ENCODE results near the gene NKTR. TPM values are rescaled to one million over a fixed set of nuclear protein-coding genes. Genes with fewer than 3 reads are reported as not detected.

Gene NKTR
- total RNA-seq, 1 experiment from 2014 or later = 70.5 TPM

- no peak overlapping the region for H2AFZ ChIP-seq
- no peak overlapping the region for H3K27ac ChIP-seq
- no peaks in the 10 kb centered on the region for H3K4me1 ChIP-seq (replicated peaks; ENCODE audit: insufficient read depth)
- POLR2A ChIA-PET (ENCODE audit: unreplicated experiment) = no interaction called here
- no peaks in the 10 kb centered on the region for H4K20me1 ChIP-seq (ENCODE audit: insufficient read depth)
- H3K4me3 ChIP-seq = no peak overlapping the region
- H3K4me2 ChIP-seq = no peak overlapping the region
- no peaks in the 10 kb centered on the region for H3K9me3 ChIP-seq (ENCODE audit: insufficient read depth, low read depth)
- intact Hi-C loops (cut with micrococcal nuclease; ENCODE audit: unreplicated experiment) = no loop called here
- no peaks in the 10 kb centered on the region for H3F3A ChIP-seq (ENCODE audit: insufficient read depth, low read depth)
- H3K79me2 ChIP-seq (ENCODE audit: low read depth) = no peaks in the 10 kb centered on the region
- TF ChIP-seq CTCF (conservative IDR thresholded peaks at IDR 0.05) (no peak), EZH2 (IDR thresholded peaks at IDR 0.05; ENCODE audit: low read depth) (no peak)
- H3K9me2 ChIP-seq (ENCODE audit: insufficient read depth) = no peaks in the 10 kb centered on the region
- DNase-seq = no peak
- no peaks in the 10 kb centered on the region for H3K36me3 ChIP-seq (ENCODE audit: low read depth)
- no peaks in the 10 kb centered on the region for H3K27me3 ChIP-seq (ENCODE audit: insufficient read depth, low read depth)
- BruUV-seq (replicated peaks) = no TSS peak
- CTCF ChIA-PET = interaction anchor here (0.6 kb wide), 1 partner anchor 108 kb away, joined by 4 read pairs; no protein-coding TSS in a partner anchor
These were observed 66.6 kb downstream of the NKTR start for GRCh38 chr3:42667096-42667522.

- TF ChIP-seq EZH2 (IDR thresholded peaks at IDR 0.05; ENCODE audit: low read depth) = no peak
- no peak for TF ChIP-seq CTCF (conservative IDR thresholded peaks at IDR 0.05)
- H3K4me1 ChIP-seq (replicated peaks; ENCODE audit: insufficient read depth) = no peaks in the 10 kb centered on the region
- H3K9me3 ChIP-seq (ENCODE audit: insufficient read depth, low read depth) = no peaks in the 10 kb centered on the region
- H3K79me2 ChIP-seq (ENCODE audit: low read depth) = no peaks in the 10 kb centered on the region
- no peaks in the 10 kb centered on the region for H4K20me1 ChIP-seq (ENCODE audit: insufficient read depth)
- H3K4me2 ChIP-seq = no peak overlapping the region
- H2AFZ ChIP-seq = no peak overlapping the region
- no peaks in the 10 kb centered on the region for H3K9me2 ChIP-seq (ENCODE audit: insufficient read depth)
- no peaks in the 10 kb centered on the region for H3F3A ChIP-seq (ENCODE audit: insufficient read depth, low read depth)
- no TSS peak for BruUV-seq (replicated peaks)
- no peaks in the 10 kb centered on the region for H3K36me3 ChIP-seq (ENCODE audit: low read depth)
- H3K27me3 ChIP-seq (ENCODE audit: insufficient read depth, low read depth) = no peaks in the 10 kb centered on the region
- POLR2A ChIA-PET (ENCODE audit: unreplicated experiment) = no interaction called here
- CTCF ChIA-PET = interaction anchor here (0.6 kb wide), 1 partner anchor 107 kb away, joined by 4 read pairs; no protein-coding TSS in a partner anchor
- no peak for DNase-seq
- intact Hi-C loops (cut with micrococcal nuclease; ENCODE audit: unreplicated experiment) = no loop called here
- H3K4me3 ChIP-seq = no peak overlapping the region
- H3K27ac ChIP-seq = no peak overlapping the region
These were observed 67.3 kb downstream of the NKTR start for GRCh38 chr3:42667523-42668412.

- TF ChIP-seq EZH2 (IDR thresholded peaks at IDR 0.05; ENCODE audit: low read depth) = no peak
- no peak for TF ChIP-seq CTCF (conservative IDR thresholded peaks at IDR 0.05)
- TSS peak; percentile 20 for BruUV-seq (replicated peaks)
- Histone ChIP-seq H3F3A (ENCODE audit: insufficient read depth, low read depth) (no peaks in the 10 kb centered on the region), H4K20me1 (ENCODE audit: insufficient read depth) (no peaks in the 10 kb centered on the region), H3K9me3 (ENCODE audit: insufficient read depth, low read depth) (no peaks in the 10 kb centered on the region), H3K4me3 (no peak overlapping the region), H3K27me3 (ENCODE audit: insufficient read depth, low read depth) (no peaks in the 10 kb centered on the region), H3K4me2 (no peak overlapping the region), H3K36me3 (ENCODE audit: low read depth) (no peaks in the 10 kb centered on the region), H3K27ac (no peak overlapping the region), H3K79me2 (ENCODE audit: low read depth) (no peaks in the 10 kb centered on the region), H3K9me2 (ENCODE audit: insufficient read depth) (no peaks in the 10 kb centered on the region), H2AFZ (no peak overlapping the region), H3K4me1 (replicated peaks; ENCODE audit: insufficient read depth) (no peaks in the 10 kb centered on the region)
- ChIA-PET POLR2A (ENCODE audit: unreplicated experiment) (no interaction called here), CTCF (no interaction called here)
- intact Hi-C loops (cut with micrococcal nuclease; ENCODE audit: unreplicated experiment) = no loop called here
- no peak for DNase-seq
These were observed 67.9 kb downstream of the NKTR start for GRCh38 chr3:42668413-42668760.
